HG03575 (cell line): Measurements from ENCODE around the gene FUT8.

Source experiments
- ATAC-seq: cut with Tn5 transposase; IDR thresholded peaks from one replicate; pipeline ENCODE4 v1.9.1; 2021; ENCODE audit not compliant: unreplicated experiment, insufficient number of reproducible peaks, low FRiP score; ENCODE audit errors: extremely low read depth

Gene FUT8

GRCh38 chr14:65482757-65483438, 70.4 kb downstream of the FUT8 start:
- ATAC-seq = no peak

DNA sequence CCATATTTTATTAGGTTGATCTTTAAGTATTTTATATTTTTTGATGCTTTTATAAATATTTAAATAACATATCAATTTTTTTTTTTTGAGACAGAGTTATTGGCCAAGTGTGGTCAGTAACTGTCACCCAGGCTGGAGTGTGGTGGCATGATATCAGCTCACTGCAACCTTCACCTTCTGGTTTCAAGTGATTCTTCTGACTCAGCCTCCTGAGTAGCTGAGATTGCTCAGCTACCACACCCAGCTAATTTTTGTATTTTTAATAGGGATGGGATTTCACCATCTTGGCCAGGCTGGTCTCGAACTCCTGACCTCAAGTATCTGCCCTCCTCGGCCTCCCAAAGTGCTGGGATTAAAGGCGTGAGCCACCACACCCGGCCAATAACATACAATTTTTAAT, 71.1 kb downstream of the FUT8 start:
- ATAC-seq = no peak

DNA sequence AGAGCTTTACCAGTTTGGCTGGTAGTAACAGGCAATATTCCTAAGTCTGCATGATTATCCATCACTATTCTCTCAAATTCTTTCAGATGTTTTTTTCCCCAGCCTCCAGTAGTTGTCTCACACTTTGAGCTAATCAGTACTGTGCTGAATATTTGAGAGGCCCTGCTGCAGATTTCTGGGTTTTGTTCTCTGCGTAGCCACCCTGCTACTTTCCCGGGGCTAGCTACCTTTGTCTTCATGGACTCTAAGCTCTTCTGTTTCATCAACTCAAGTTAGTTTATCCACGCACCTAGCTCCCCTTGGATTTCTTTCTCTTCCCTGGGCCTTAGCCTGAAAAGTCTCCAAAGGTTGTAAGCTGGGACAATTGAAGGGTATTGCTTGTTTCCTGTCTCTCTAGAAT, 73.0 kb downstream of the FUT8 start:
- ATAC-seq = no peak

DNA sequence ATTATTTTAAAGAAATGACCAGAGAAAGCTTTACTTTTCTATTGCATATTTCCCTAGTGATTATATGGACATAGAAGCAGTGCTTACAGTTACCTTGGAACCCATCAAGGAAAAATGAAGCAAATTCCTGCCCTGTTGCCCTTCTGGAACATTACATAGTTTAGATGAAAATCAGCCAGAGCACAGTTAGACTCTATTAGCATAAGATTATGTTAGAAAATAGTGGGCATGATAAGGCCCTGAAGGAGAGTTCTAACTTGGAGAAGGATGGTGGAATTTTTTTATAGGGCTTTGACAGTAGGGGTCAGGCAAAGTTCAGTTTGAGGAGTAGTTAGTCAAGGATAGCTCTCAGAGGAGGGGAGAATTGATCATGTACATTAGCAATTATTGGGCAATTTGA, 74.3 kb downstream of the FUT8 start:
- no peak for ATAC-seq

DNA sequence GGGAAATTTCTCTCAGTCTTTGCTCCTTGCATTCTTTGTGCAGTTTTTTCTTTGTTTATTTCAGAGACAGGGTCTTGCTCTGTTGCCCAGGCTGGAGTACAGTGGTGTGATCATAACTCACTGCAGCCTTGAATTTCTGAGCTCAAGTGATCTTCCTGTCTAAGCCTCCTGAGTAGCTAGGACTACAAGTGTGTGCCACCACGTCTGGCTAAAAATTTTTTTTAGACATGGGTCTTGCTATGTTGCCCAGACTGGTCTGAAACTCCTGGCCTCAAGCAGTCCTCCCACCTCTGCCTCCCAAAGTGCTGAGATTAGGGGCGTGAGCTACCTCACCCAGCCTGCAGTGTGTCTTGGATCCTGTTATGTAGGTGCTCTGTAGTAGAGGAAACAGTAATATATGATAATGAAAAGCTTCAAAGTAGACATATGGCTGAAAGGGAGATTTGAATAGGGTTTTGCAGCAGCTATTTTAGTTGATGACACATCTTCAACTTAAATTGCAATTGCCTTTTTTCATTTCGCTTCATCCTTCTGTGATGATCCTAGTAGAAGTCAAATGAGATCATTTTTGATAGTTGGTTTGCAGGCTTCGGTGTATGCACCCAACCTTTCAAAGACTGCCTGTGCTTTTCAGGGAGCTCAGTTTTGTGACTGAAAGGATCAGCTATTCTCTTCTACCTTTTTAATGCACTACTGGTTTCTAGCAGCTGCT, 75.4 kb downstream of the FUT8 start:
- no peak for ATAC-seq

- no peak for ATAC-seq
Observed at GRCh38 chr14:65491274-65491673, 78.7 kb downstream of the FUT8 start.

- ATAC-seq = no peak
Observed at GRCh38 chr14:65492266-65492665, 79.7 kb downstream of the FUT8 start.

- ATAC-seq = no peak
Observed at GRCh38 chr14:65495196-65495595, 82.7 kb downstream of the FUT8 start.

GRCh38 chr14:65496178-65496993, 83.9 kb downstream of the FUT8 start:
- ATAC-seq = no peak

DNA sequence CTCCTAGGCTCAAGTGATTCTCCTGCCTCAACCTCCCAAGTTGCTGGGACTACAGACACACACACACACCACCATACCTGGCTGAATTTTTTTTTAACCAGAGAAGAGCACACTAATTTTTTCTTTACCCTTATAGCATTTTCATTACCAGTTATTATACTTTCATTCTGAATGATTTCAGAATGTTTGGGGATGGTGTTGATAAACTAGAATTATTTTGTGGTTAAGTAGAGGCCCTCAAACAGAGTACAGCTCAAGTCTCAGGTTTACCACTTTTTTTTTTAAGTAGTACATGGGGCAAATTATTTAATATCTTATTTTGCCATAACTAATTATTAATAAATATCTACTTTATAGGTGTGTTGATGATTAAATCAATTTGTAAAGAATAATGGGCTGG, 86.6 kb downstream of the FUT8 start:
- ATAC-seq = no peak

DNA sequence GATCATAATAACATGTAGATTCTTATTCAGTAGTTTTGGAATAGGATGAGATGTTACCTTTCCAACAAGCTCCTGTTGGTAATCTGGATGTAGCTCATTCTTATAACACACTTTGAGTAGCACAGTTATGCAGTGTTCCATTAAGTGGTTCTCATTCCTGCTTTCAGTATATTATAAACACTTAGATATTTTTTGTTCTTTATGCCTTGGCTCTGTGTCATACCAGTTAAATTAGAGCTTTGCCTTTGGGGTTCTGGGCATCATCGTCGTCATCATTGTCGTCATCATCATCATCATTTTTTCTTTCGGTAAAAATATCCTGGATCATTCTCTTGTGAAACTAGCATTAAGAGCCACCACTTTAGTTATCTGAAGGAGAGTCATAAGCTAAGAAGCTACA, 87.5 kb downstream of the FUT8 start:
- no peak for ATAC-seq

GRCh38 chr14:65501328-65501727, 88.8 kb downstream of the FUT8 start:
- ATAC-seq = no peak

- ATAC-seq = no peak
Observed at GRCh38 chr14:65502676-65503124, 90.2 kb downstream of the FUT8 start.

- no peak for ATAC-seq
Observed at GRCh38 chr14:65503771-65504170, 91.2 kb downstream of the FUT8 start.

GRCh38 chr14:65506801-65507200, 94.3 kb downstream of the FUT8 start:
- ATAC-seq = no peak

DNA sequence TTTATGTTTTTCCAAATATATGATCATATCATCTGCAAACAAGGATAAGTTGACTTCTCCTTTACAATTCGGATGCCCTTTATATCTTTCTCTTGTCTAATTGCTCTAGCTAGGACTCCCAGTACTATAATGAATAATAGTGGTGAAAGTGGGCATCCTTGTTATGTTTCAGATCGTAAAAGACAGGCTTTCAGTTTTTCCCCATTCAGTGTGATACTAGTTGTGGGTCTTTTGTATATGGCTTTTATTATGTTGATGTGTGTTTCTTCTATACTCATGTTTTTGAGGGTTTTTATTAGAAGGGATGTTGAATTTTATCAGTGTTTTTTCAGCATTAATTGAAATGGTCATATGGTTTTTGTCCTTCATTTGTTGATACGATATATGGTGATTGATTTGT, 97.3 kb downstream of the FUT8 start:
- ATAC-seq = no peak

DNA sequence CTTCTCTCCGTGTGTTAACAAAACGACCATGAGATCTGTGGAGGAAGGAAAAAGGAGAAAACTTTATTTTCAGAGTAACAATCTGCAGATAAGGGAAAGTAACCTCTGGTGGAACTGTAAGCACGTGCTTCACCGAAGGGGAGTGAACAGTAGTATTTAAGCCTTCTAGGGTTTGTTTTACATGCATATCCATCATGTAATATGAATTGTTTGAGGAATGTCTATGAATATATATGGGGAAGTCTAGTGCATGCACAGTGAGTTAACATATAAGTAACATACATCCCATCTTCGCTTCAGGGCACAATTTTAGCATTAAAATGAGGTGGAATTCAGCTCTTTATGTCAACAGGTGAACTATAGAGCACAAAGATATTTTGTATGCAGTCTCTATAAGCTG, 101.1 kb downstream of the FUT8 start:
- no peak for ATAC-seq

- no peak for ATAC-seq
Observed at GRCh38 chr14:65517635-65518542, 105.4 kb downstream of the FUT8 start.

DNA sequence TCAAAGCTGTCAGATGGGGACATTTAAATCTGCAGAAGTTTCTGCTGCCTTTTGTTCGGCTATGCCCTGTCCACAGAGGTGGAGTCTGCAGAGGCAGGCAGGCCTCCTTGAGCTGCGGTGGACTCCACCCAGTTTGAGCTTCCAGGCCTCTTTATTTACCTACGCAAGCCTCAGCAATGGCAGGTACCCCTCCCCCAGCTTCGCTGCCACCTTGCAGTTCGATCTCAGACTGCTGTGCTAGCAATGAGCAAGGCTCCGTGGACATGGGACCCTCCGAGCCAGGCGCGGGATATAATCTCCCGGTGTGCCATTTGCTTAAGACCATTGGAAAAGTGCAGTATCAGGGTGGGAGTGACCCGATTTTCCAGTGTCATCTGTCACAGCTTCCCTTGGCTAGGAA, 115.5 kb downstream of the FUT8 start:
- ATAC-seq = no peak
